Measurements from ENCODE around the gene RHBDD3.

GRCh38 chr22:29214232-29214631 is 53.5 kb downstream of the RHBDD3 start:
- TF ChIP-seq CTCF (conservative IDR thresholded peaks at IDR 0.05; ENCODE audit: low read depth in 2 of 2) (peak; percentile 19 to 40; a peak in 2 of 4 replicates), EZH2 (IDR thresholded peaks at IDR 0.05; ENCODE audit: low read depth, unreplicated experiment) (no peak), ZNF114 (CRISPR knock-in tag; IDR thresholded peaks at IDR 0.05) (no peak), EZH2phosphoT487 (IDR thresholded peaks at IDR 0.05; ENCODE audit: unreplicated experiment) (no peak), POLR2AphosphoS5 (IDR thresholded peaks at IDR 0.05; ENCODE audit: low read depth) (no peak), NANOG (IDR thresholded peaks at IDR 0.05; ENCODE audit: borderline replicate concordance) (no peak), REST (IDR thresholded peaks at IDR 0.05; ENCODE audit: unreplicated experiment) (no peak), JUNB (IDR thresholded peaks at IDR 0.05; ENCODE audit: unreplicated experiment) (no peak), CREB1 (CRISPR knock-in tag; IDR thresholded peaks at IDR 0.05; ENCODE audit: low read depth) (no peak), ZNF331 (CRISPR knock-in tag; IDR thresholded peaks at IDR 0.05; ENCODE audit: low read depth) (no peak), ETS1 (IDR thresholded peaks at IDR 0.05) (no peak), STAT1 (IDR thresholded peaks at IDR 0.05; ENCODE audit: unreplicated experiment) (no peak)
